ENCODE data around the gene ZNF597. TPM values are rescaled to one million over a fixed set of nuclear protein-coding genes. Genes with fewer than 3 reads are reported as not detected.

The ZNF597 gene
- total and polyA plus RNA-seq, 7 donors = 0.63 to 1.7 (median 1.1) TPM

DNA sequence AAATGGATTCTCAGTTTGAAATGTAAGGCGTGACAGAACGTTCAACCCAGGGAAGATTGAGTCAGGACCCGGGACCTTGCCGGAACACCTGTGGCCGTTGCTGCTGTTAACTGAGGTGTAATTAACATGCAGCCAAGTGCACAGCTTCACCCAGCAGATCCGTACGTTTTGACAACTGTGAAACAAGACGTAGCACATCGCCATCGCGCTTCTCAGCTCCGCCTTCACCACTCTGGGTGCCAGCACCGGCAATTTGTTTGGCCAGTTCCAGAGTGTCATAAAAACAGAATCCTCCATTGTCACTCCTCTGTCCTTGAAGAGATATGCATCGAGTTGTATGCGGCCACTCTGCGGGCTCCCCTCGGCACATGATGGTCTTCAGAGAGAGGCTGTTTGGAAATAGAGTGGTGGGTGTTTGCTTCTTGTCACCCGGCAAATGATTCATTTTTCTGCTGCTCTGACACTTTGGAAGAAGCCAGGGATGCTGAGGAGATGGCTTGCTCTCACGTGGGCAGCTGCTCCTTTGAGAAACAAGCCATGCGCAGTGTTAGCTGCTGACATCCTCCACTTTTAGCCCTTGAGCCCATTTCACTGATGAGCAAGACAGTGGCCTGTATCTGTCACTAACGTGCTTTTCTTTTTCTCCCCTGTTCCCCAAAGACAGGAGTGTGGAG is 22.7 kb upstream of the ZNF597 start:
- Histone ChIP-seq H3K9me3 (no peaks in the 10 kb centered on the region), H3K27ac (no peak overlapping the region), H3K36me3 (ENCODE audit: insufficient read depth in 1 of 2, low read depth in 1 of 2) (peaks cover 0 to 6% of the 10 kb centered on the region in 2 donors), H3K4me3 (no peak overlapping the region), H3K4me1 (peaks cover 63% of the 10 kb centered on the region), H3K27me3 (ENCODE audit: insufficient read depth in 3 of 3, low read length in 2 of 3) (no peaks in the 10 kb centered on the region)
- ATAC-seq (no peak), DNase-seq (no peak)
- TF ChIP-seq, protein P1, sequence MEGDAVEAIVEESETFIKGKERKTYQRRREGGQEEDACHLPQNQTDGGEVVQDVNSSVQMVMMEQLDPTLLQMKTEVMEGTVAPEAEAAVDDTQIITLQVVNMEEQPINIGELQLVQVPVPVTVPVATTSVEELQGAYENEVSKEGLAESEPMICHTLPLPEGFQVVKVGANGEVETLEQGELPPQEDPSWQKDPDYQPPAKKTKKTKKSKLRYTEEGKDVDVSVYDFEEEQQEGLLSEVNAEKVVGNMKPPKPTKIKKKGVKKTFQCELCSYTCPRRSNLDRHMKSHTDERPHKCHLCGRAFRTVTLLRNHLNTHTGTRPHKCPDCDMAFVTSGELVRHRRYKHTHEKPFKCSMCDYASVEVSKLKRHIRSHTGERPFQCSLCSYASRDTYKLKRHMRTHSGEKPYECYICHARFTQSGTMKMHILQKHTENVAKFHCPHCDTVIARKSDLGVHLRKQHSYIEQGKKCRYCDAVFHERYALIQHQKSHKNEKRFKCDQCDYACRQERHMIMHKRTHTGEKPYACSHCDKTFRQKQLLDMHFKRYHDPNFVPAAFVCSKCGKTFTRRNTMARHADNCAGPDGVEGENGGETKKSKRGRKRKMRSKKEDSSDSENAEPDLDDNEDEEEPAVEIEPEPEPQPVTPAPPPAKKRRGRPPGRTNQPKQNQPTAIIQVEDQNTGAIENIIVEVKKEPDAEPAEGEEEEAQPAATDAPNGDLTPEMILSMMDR (IDR thresholded peaks at IDR 0.05) = no peak
- WGBS, 3 donors = 68 to 79% (median 71%) methylated on average over 21 of the region's 21 CpGs
- intact Hi-C loops (cut with DNase I) = no loop called here

DNA sequence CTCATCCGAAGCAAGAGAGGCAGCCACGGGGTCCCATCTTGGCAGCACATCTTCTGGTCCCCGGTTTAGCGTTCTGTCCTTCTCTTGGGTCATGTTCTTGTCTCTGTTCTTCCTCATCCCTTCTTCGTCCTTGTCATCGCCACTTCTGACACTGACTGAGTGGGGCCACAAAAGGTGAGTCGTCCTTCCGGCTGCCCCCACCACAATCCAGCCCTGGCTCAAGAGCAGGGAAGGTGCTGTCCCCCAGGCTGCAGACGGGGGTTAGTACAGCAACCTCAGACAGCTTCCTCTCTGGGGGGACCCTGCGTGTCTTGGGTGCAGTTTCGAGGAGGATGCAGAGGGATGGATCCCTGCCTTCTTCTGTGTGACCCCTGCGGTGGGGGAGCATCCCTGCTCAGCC is 22.0 kb upstream of the ZNF597 start:
- intact Hi-C loops (cut with DNase I) = no loop called here
- Histone ChIP-seq H3K27ac (no peak overlapping the region), H3K4me1 (peaks cover 70% of the 10 kb centered on the region), H3K27me3 (ENCODE audit: insufficient read depth in 3 of 3, low read length in 2 of 3) (no peaks in the 10 kb centered on the region), H3K4me3 (no peak overlapping the region), H3K9me3 (no peaks in the 10 kb centered on the region), H3K36me3 (ENCODE audit: insufficient read depth in 1 of 2, low read depth in 1 of 2) (peaks cover 0 to 6% of the 10 kb centered on the region in 2 donors)
- DNase-seq (no peak), ATAC-seq (no peak)
- TF ChIP-seq, protein P1 (IDR thresholded peaks at IDR 0.05) = no peak
- 82 to 95% (median 90%) methylated on average over 12 of the region's 12 CpGs for WGBS, 3 donors

DNA sequence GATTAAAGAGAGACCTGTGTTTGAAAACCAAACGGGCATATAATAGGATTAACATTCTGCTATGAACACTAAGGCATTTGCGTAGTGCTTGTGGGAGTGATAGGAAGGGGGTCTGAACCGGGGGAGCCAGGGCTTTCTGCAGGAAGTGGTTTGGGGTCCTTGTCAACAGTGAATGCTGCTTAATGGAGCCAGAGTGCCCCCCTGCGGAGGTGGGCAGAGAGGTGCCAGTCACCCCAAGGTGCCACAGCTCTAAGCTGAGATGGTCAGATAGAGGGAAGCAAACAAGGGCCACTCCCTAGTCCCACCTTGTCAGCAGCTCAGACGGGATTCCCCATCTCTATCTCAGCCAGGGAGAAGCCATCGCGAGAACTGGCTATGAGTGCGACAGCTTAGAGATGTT is 17.8 kb upstream of the ZNF597 start:
- no peaks in the 10 kb centered on the region for H3K27me3 ChIP-seq (ENCODE audit: insufficient read depth in 3 of 3, low read length in 2 of 3)
- 58 to 72% (median 68%) methylated on average over 8 of the region's 8 CpGs for WGBS, 3 donors
- no peaks in the 10 kb centered on the region for H3K9me3 ChIP-seq
- H3K36me3 ChIP-seq (ENCODE audit: insufficient read depth in 1 of 2, low read depth in 1 of 2) = peaks cover 0 to 4% of the 10 kb centered on the region in 2 donors
- no peak for DNase-seq
- TF ChIP-seq, protein P1 (IDR thresholded peaks at IDR 0.05) = no peak
- intact Hi-C loops (cut with DNase I) = no loop called here
- no peak overlapping the region for H3K4me3 ChIP-seq
- ATAC-seq = no peak
- peaks cover 67% of the 10 kb centered on the region for H3K4me1 ChIP-seq
- H3K27ac ChIP-seq = no peak overlapping the region

DNA sequence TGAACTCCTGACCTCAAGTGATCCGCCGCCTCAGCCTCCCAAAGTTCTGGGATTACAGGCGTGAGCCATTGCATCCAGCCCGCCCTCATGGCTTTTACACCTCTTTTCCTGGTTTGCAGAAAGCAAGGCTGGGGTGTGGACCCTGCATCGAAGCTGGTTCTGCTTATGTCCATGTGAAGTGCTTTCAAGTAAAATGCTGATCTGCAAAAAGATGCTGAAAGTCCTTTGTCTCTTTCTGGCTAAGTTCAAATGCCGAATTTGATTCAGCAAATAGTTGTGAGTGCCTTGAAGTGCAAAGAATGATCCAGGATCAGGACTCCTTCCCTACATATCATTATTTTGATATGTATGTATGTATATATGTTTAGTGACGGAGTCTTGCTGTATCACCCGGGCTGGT is 17.3 kb upstream of the ZNF597 start:
- ATAC-seq (no peak), DNase-seq (no peak)
- TF ChIP-seq, protein P1 (IDR thresholded peaks at IDR 0.05) = no peak
- intact Hi-C loops (cut with DNase I) = no loop called here
- H3K9me3 ChIP-seq = no peaks in the 10 kb centered on the region
- peaks cover 68% of the 10 kb centered on the region for H3K4me1 ChIP-seq
- H3K4me3 ChIP-seq = no peak overlapping the region
- no peaks in the 10 kb centered on the region for H3K27me3 ChIP-seq (ENCODE audit: insufficient read depth in 3 of 3, low read length in 2 of 3)
- H3K27ac ChIP-seq = peak overlapping the region; percentile 98
- H3K36me3 ChIP-seq (ENCODE audit: insufficient read depth in 1 of 2, low read depth in 1 of 2) = no peaks in the 10 kb centered on the region
- 64 to 86% (median 79%) methylated on average over 8 of the region's 8 CpGs for WGBS, 3 donors

DNA sequence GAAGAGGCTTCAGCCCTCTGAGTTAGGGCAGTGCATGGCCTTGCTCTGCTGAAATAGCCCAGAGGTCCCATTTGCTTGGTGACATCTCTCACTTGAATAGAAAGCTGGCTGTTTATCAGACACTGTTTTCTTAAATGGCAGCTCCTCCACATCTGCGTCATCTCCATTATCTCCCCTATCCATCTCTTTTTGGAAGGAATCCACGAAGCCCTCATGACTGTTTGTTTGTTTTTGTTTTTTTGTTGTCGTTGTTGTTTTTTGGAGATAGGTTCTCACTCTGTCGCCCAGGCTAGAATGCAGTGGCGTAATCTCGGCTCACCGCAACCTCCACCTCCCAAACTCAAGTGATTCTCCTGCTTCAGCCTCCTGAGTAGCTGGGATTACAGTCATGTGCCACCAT is 16.8 kb upstream of the ZNF597 start:
- TF ChIP-seq, protein P1 (IDR thresholded peaks at IDR 0.05) = no peak
- WGBS, 3 donors = 59 to 82% (median 68%) methylated on average over 7 of the region's 7 CpGs
- peak overlapping the region; percentile 98 for H3K27ac ChIP-seq
- H3K27me3 ChIP-seq (ENCODE audit: insufficient read depth in 3 of 3, low read length in 2 of 3) = no peaks in the 10 kb centered on the region
- H3K4me3 ChIP-seq = peak overlapping the region; percentile 18
- no peak for ATAC-seq
- H3K9me3 ChIP-seq = no peaks in the 10 kb centered on the region
- intact Hi-C loops (cut with DNase I) = no loop called here
- H3K4me1 ChIP-seq = peaks cover 68% of the 10 kb centered on the region
- DNase-seq = no peak
- H3K36me3 ChIP-seq (ENCODE audit: insufficient read depth in 1 of 2, low read depth in 1 of 2) = no peaks in the 10 kb centered on the region
